IPS DF 4.7 (cell line): ENCODE measurements around the gene IFNA17.
"Not testable (repeated sequence)": the region's sequence is repeated elsewhere in the genome, so short reads cannot be mapped to it uniquely, and the experiment has no call there.

Experiments used
- DNase-seq: peaks from one replicate; pipeline ENCODE4 v3.0.0-alpha.2; 2013; ENCODE audit warnings: low spot score; ENCODE audit errors: extremely low read depth

IFNA17 gene

DNA sequence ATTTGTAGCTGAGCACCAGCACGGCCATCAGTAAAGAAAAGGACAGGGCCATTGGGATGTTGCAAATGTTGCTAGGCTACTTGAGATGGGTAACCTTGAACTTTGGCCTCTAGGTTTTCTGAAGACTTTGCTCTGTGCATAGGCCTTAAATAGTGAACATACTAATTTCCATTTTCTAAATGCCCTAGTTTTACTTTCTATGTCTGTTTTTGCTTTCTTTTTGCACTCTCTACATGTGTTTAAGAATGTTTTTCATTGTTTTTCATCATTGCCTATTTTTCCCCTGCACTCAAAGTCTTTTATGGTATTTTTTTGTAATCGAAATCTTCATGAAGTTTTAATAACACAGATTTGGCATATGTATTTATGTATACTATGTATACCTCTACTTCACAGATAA, at the start of gene IFNA17:
TSS of gene IFNA17 (minus strand) at position 101 of the 400 bp plus-strand sequence. CDS start at position 52, 49 bp downstream.
- DNase-seq = no peak

DNA sequence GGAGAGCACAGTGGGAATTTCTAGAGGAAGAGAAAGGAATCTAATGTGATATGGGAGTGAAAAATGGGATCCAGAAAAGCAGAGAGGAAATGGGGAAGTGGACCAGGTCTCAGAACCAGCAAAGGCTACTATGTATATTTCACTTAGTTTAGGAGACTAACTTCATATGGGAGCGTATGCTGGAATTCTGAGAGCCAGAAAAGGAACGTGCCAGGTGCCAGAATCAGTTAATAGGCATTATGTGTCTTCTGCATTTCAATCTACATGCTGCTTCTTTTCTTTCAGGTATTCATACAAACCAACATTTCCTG, 40.3 kb upstream of the IFNA17 start:
- DNase-seq = no peak

DNA sequence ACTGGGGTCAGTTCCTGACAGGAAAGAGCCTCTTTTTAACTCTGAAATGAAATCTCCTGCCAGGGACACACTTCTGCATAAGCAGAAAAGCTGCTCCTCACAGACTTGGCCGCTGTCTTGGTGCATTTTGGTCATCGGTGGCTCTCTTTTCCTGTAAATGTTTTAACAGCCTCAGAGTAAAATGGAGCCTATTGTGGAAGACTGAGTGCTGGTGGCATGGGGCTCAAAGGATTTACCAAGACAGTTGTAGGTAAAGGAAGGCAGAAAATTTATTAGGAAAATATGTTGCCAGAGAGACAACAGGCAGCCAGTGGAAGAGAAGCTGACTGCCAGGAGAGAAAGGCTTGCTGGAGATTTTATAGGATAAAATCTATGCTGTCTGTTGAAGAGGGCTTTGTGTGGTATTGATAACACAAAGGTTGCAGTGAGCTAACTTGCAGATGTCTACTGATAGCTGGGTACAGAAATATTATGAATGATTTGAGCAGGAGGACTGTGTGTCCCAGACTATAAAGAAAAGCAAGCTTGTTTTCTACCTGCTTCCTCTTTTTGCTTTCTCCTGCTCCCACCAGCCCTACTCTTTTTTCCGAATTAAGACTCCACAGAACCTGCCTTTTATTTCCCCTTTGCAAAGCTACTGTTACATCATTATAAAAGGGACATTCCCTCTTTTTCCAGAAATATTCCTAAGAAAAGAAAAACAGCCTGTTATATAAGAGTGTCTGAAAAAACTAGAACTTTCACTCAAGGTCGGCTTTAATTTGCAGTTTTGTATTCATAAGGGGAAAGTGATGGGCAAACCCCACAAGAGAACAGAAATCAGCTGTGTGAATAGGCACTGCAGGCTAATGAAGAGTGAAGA, 39.7 kb upstream of the IFNA17 start:
- no peak for DNase-seq

DNA sequence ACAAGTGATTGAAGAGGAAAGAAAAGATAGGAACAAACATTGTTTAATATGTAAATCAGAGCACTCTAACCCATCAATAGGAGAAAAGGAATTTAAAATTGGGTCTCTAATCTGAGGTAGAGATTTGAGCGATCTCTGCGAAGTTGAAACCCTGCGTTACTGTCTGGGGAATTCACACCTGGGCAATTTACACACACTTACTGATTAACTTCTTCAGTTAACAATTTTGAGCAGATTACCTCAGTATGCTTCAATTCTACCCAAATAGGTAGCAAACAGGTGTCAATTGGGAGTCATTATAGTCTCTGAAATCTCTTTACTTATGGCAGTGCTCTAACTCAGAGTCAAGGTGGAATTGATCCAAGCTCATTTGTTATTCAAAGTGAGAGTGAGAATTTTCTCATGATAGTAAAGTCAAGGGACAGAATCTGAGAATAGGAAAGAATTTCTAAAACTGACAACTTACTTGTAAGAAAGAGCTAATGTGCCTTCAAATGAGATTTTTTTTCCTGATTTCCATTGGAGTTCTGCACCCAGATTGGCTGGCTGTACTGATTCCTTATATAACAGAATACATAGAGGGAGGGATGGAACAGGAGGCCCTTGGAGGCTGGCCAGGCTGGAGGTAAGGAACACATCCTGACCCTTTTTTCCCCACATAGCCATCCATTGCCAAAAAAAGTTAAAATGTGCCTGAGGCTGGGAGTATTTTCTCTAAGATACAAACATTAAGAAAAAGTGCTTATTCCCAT, 38.9 kb upstream of the IFNA17 start:
- no peak for DNase-seq

DNA sequence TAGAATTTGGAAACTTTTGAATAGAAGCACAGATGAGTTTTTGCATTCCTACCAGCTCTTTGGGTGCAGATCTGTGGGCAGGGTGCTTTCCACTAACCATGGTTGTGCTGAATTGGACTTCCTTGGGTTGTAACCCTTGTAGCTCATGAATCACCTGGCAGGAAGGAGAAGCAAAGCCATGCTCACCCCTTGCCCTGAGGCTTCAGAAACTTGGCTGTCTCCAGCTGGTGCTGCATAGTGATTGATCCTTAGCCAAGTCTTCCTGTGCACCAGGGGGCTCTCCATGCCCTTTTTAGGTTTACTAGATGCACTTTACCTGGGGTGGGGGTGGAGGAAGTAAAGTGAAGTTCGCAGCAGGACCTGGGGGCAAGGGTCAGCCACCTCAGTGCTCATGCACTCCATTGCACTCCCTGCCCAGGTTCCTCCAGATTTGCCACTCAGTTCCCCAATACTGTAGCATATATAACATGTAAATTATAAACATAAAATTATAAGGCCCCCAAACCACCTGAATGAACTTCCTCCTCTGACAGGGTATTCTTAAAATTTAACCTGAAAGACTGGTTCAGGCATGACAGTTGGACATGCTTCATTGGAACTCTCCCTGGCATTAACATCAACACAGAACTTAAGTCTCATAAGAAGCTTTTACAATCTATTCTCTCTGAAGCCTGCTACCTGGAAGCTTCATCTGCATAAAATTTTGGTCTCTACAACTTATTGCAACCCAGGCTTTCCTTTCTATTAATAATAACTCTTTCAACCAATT, 37.6 kb upstream of the IFNA17 start:
- no peak for DNase-seq

DNA sequence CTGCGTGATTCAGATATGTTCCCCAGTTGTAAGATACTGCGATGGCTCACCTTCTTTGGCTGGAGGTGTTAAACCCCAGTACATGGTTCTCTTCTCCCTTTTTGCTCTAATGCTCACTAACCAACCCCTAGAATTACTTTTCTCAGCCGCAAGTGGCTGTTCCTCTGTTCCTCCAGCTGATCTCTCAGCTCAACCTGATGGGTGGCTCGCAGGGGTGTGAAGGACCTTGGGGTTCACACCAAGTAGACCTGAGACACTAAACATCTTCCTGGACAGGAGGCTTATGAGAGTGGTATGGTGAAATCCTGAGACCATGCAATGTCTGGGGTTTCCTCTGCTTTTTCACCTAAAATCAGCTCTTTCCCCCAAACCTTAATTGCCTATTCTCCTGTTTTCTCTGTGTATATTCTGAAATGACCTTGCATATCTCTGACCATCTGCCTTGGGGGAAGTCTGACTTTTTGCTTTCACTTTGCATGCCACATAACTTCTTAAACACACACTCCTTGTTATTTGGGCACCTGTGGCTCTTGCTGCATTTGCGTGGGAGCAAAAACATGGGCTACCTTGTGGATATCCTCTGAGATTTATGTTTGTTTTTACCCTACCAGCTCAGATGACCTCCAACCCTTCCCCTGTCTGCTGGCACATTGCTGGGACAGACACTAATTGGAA, 27.7 kb upstream of the IFNA17 start:
- no peak for DNase-seq

DNA sequence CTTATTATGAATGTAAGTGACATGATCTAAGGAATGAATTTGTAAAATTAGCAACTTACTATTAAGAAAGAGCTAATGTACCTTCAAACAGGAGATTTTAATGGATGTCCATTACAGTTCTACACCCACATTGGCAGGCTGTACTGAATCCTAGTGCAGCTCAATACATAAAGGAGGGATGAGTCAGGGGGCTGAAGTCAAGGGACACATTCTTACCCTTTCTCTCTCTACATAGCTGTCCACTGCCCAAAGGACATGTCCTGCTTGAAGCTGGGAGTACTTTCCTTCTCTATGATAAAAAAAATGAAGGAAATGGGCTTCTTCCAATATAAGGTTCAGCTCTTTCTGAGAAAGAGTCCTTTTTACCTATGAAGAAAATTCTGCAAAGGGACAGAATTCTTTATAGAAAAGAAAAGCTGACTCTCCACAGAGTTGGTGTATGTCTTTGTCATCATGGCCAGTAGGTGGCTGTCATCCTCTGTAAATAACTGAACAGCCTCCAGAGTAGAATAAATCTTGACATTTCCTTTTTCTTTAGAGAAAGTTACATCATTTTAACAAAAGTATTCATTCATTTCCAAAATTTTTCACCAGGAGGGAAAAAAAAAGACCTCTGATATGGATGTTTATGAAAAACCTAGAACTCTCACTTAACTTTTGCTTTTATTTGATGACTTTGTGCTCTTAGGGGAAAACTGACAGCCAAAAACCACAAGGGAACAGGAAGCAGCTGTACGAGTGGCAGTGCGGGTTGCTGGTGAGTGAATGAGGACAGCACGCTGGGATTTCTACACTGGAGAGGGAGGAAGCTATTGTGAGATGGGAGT, 24.9 kb upstream of the IFNA17 start:
- DNase-seq = no peak

DNA sequence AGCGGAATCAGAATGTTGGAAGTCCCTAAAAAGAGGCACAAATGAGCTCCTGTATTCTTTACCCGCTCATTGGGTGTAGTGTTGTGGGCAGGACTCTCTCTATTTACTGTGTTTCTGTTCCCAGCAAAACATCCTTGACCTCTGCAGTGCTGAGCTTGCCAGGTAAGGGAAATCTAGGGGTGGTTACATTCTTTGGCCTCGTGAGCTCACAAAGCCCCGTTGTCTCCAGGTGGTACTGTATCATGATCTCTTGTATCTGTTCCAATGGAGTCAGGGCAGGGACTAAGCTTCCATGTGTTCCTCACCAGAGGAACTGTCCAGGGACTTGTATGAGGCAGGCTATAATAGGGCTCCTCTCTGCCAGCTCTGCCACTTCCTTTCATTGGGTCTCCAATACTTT, 23.6 kb upstream of the IFNA17 start:
- no peak for DNase-seq

DNA sequence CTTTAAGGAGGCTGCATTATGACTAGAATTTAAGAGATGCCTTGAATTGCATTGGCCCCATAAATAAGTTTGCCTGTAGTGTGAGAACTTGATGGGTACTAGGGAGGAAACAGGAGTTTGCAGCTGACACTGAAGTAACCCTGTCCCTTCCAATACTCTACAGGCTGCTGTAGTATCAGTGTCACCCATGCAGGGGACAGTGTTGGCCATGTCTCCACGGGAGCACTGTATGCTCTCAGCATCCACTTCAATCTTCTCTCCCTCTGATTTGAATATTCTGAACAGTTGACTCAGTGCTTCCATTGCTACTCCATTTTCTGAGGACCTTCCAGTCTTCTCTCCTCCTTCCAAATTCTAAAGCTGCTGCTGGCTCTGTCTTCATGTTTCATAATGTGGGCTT, 23.2 kb upstream of the IFNA17 start:
- no peak for DNase-seq

DNA sequence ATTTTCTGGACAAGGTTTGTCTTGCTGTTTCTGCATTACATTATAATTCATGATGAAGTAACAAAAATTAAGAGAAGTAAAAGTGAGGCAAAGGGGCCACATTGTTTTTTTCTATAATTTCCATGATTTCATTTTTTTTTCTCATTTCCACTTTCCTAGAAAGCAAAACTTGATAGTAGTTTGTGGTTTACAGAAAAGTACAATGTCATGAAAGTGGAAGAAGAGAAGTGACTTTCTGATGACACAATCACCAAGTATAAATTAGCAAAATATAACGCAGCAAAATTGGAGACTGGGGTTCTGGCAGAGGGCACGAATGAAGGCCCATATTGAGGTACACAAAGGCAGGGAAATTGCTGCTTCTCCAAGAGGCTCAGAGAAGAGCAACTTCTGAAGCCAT, 16.8 kb upstream of the IFNA17 start:
- no peak for DNase-seq

DNA sequence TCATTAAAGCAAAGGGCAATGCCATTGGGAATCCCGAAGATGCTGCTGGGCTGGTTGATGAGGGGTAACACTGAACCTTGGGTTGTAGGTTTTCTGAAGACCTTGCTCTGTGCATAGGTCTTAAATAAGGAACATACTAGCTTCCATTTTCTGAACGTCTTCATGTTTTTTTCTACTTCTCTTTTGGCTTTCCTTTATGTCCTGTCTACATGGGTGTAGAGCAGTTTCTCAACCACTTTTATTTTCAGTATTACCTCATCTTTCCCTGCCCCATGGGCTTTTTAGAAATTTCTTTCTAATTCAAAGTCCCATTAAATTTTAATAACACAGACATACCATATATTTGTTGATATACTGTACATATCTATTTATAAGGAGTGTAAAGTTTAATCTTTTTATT, 11.9 kb upstream of the IFNA17 start, which contains the start of gene IFNA14:
TSS of gene IFNA14 (minus strand) at position 95 of the 400 bp plus-strand sequence. CDS start at position 25, 70 bp downstream.
- DNase-seq = no peak

DNA sequence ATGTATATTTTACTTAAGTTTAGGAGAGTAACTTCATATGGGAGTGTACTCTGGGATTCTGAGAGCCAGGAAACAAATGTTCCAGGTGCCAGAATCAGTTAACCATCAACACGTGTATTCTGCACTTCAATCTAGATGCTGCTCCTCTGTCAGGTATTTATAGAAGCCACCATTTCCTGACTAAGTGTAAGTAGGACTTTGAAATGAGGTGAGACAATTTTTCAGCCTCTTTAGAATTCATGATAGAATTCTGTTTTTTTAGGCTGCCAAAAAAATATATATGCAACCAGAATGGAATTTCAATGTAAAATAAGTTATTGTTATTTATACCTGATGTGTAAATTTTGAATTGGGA, 8.3 kb upstream of the IFNA17 start:
- DNase-seq = not testable (repeated sequence)

DNA sequence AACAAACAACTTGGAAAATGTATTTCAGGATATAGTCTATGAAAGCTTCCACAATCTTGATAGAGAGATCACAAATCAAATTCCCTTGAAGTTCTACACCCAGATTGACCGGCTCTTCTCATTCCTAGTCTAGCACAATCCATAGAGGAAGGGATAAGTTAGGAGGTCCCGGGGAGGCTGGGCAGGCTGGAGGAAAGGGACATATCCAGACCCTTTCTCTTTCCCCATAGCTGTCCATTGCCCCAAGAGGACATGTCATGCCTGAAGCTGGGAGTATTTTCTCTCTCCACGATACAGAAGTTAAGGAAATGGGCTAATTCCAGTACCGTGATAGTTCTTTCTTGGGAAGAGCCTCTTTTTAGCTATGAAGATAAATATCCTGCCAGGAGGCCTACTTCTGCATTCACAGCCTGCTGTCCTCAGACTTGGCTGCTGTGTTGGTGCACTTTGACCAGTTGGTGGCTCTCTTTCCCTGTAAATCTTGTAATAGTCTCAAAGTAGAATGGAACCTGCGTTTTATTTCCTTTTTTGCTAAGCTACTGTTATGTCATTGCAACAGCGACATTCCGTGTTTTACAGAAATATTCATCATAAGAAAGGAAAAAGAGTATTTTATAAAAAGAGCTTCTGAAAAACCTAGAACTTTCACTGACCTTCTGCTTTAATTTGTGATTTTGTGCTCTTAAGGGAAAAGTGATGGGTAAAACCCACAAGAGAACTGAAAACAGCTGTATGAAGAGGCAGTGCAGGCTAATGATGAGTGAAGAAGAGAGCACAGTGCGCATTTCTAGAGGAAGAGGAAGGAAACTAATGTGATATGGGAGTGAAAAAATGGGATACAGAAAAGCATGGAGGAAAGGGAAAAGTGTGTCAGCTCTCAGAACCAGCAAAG, 7.7 kb upstream of the IFNA17 start:
- DNase-seq = not testable (repeated sequence)

DNA sequence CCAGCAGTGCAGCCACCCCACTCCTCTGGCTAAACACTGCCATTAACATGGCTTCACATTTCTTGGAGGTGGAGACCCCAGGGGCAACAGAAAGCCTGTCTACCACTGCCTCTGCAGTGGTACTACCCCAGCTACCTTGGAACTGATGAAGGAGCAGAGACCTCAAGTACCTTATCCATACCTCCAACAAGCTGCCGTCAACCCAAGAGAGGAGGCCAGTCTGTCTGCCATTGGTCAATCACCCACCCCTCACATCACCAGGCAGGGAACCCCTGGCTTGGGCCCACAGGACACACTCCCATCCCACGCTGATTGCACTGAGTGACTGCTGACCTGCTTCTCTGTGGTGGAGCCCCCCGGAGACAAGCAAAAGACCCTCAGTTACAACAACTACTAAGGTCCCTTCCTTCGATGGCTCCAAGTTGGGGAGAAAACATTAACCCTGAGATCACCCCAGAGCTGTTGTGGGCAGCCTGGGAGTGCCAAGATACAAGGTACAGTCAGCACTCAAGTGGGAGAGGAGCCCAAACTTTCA, 6.2 kb upstream of the IFNA17 start:
- DNase-seq = no peak

DNA sequence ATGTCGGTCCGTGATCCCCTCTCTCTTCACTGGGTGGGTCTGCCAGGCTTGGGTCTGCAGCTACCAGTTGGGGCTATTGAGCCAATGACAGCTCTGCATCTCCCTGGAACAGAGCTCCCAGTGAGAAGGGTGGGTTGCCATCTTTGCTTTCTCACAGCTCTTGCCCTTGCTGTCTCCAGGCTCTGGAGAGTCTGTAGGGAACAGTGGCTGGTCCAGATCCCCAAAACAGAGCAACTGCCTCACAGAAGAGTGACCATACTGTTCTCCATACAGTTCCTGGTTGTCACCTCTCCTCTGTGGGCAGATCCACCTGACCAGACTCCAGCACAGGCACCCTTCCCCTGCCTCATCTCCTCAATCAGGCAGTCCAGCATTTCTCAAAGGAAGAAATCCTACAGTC, 5.2 kb upstream of the IFNA17 start:
- DNase-seq = no peak

DNA sequence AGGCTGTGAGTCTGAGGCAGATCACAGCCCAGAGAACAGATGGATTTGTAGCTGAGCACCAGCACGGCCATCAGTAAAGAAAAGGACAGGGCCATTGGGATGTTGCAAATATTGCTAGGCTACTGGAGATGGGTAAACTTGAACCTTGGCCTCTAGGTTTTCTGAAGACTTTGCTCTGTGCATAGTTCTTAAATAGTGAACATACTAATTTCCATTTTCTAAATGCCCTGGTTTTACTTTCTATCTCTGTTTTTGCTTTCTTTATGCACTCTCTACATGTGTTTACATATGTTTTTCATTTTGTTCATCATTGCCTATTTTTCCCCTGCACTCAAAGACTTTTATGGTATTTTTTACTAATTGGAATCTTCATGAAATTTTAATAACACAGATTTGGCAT, 10.8 kb downstream of the IFNA17 start, which contains the start of gene IFNA16:
TSS of gene IFNA16 (minus strand) at position 101 of the 400 bp plus-strand sequence. CDS start at position 95, 6 bp downstream.
- DNase-seq = not testable (repeated sequence)

DNA sequence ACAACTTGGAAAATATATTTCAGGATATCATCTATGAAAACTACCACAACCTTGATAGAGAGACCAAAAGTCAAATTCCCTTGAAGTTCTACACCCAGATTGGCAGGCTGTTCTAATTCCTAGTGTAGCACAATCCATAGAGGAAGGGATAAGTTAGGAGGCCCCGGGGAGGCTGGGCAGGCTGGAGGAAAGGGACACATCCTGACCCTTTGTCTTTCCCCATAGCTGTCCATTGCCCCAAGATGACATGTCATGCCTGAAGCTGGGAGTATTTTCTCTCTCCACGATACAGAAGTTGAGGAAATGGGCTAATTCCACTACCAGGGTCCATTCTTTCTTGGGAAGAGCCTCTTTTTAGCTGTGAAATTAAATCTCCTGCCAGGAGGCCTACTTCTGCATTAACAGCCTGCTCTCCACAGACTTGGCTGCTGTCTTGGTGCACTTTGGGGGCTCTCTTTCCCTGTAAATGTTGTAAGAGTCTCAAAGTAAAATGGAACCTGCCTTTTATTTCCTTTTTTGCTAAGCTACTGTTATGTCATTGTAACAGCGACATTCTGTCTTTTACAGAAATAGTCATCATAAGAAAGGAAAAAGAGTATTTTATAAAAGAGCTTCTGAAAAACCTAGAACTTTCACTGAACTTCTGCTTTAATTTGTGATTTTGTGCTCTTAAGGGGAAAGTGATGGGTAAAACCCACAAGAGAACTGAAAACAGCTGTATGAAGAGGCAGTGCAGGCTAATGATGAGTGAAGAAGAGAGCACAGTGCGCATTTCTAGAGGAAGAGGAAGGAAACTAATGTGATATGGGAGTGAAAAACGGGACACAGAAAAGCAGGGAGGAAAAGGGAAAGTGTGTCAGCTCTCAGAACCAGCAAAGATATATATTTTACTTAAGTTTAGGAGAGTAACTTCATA, 14.4 kb downstream of the IFNA17 start:
- not testable (repeated sequence) for DNase-seq

DNA sequence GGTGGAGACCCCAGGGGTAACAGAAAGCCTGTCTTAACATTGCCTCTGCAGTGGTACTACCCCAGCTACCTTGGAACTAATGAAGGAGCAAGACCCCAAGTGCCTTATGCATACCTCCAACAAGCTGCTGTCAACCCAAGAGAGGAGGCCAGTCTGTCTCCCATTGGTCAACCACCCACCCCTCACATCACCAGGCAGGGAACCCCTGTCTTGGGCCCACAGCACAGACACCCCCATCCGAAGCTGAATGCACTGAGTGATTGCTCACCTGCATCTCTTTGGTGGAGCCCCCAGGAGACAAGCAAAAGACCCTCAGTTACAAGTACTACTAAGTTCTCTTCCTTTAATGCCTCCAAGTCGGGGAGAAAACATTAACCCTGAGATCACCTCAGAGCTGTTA, 15.9 kb downstream of the IFNA17 start:
- DNase-seq = not testable (repeated sequence)
